Calu3 (cell line): ENCODE measurements around the gene ZNF668. TPM values are rescaled to one million over a fixed set of nuclear protein-coding genes. Genes with fewer than 3 reads are reported as not detected.

Source experiments
- BruUV-seq: library from RNA; stranded (reverse); fragments of 400-500 nt; replicated peaks from 2 replicates; lab custom pipeline; 2021; lab: Mats Ljungman, UMichigan
- CTCF ChIA-PET: fragments of 300-600 bp; sonication (Branson Sonifier 250); formaldehyde crosslinking; loops from one replicate; lab custom pipeline; 2022; ENCODE audit warnings: antibody characterized with exemption; lab: Charles Lee
- DNase-seq: peaks from one replicate; pipeline ENCODE4 v3.0.0; 2022
- H3K27ac Mint-ChIP-seq: one replicate; pipeline ENCODE4 v1.8.0; 2022; ENCODE audit warnings: mixed read lengths; ENCODE audit not compliant: unreplicated experiment
- H3K27me3 Mint-ChIP-seq: one replicate; pipeline ENCODE4 v1.8.0; 2022; ENCODE audit warnings: mixed read lengths; ENCODE audit not compliant: unreplicated experiment
- H3K36me3 Mint-ChIP-seq: one replicate; pipeline ENCODE4 v1.8.0; 2022; ENCODE audit warnings: mild to moderate bottlenecking, moderate library complexity, mixed read lengths; ENCODE audit not compliant: insufficient read depth, unreplicated experiment
- H3K4me1 Mint-ChIP-seq: one replicate; pipeline ENCODE4 v1.8.0; 2022; ENCODE audit warnings: mild to moderate bottlenecking, low read depth, mixed read lengths; ENCODE audit not compliant: unreplicated experiment
- H3K4me3 Mint-ChIP-seq: one replicate; pipeline ENCODE4 v1.8.0; 2022; ENCODE audit warnings: mild to moderate bottlenecking, low read depth, moderate library complexity, mixed read lengths; ENCODE audit not compliant: unreplicated experiment
- H3K9me3 Mint-ChIP-seq: one replicate; pipeline ENCODE4 v1.8.0; 2022; ENCODE audit warnings: low read depth, mixed read lengths; ENCODE audit not compliant: unreplicated experiment
- intact Hi-C: fragments of 100-400 bp; cut with micrococcal nuclease; formaldehyde crosslinking; loops from one replicate; pipeline ENCODE4 v1.10.0; 2022; ENCODE audit not compliant: unreplicated experiment
- total RNA-seq: library from RNA; stranded (reverse); gene quantifications from 2 replicates; pipeline ENCODE4 v1.2.3, GENCODE V29; 2022
- TF ChIP-seq, protein P1 (sequence below): fragments of 200-600 bp; IDR thresholded peaks from one replicate; pipeline ENCODE4 v1.8.0; 2022; ENCODE audit warnings: antibody characterized with exemption; ENCODE audit not compliant: unreplicated experiment

Gene ZNF668
- total RNA-seq, 1 experiment from 2014 or later = 12.5 TPM

DNA sequence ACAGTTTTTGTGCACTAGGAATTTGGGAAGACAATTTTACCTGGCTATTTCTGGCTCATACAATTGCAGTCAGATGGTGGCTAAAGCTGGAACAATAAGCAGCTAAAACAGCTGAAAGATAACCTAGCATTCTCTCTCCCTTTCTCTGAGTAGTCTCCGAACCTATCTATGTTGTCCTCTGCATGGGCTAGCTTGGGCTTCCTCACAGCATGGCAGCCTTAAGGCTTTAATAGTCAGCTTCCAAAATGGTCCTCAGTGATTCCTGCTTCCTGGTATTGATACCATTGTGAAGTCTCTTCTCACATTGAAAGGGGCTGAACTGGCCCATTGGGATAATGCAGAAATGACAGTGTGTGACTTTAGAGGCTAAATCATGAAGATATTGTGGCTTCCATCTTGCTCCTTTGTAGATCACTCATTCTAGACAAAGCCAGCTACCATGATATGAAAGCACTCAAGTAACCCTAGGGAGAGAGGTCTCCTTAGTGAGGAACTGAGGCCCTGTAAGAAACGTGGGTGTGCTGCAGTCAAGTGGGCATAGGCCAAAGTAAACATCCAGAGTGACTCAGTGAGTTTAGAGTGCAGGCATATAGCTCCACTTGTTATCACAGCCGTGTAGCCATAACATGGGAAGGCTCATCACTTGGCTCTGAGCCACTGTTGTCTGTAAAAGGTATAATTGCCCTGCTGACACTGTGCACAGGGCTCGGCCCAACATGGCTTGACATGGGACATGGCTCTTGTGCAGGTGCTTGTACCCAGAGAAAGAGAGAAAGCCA lies 26.0 kb upstream of the ZNF668 start:
- intact Hi-C loops = no loop called here
- BruUV-seq = no TSS peak
- H3K4me3 Mint-ChIP-seq = no peak overlapping the region
- CTCF ChIA-PET = interaction anchor here (1.4 to 2.1 kb wide), 2 partner anchors 13 to 17 kb away, joined by 3 to 10 read pairs; partner anchors contain the start of gene KAT8
- TF ChIP-seq, protein P1, sequence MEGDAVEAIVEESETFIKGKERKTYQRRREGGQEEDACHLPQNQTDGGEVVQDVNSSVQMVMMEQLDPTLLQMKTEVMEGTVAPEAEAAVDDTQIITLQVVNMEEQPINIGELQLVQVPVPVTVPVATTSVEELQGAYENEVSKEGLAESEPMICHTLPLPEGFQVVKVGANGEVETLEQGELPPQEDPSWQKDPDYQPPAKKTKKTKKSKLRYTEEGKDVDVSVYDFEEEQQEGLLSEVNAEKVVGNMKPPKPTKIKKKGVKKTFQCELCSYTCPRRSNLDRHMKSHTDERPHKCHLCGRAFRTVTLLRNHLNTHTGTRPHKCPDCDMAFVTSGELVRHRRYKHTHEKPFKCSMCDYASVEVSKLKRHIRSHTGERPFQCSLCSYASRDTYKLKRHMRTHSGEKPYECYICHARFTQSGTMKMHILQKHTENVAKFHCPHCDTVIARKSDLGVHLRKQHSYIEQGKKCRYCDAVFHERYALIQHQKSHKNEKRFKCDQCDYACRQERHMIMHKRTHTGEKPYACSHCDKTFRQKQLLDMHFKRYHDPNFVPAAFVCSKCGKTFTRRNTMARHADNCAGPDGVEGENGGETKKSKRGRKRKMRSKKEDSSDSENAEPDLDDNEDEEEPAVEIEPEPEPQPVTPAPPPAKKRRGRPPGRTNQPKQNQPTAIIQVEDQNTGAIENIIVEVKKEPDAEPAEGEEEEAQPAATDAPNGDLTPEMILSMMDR = no peak
- peaks cover 12% of the 10 kb centered on the region for H3K4me1 Mint-ChIP-seq
- DNase-seq = no peak
- peaks cover 9% of the 10 kb centered on the region for H3K9me3 Mint-ChIP-seq
- H3K27ac Mint-ChIP-seq = no peak overlapping the region
- peaks cover 10% of the 10 kb centered on the region for H3K36me3 Mint-ChIP-seq
- no peaks in the 10 kb centered on the region for H3K27me3 Mint-ChIP-seq

DNA sequence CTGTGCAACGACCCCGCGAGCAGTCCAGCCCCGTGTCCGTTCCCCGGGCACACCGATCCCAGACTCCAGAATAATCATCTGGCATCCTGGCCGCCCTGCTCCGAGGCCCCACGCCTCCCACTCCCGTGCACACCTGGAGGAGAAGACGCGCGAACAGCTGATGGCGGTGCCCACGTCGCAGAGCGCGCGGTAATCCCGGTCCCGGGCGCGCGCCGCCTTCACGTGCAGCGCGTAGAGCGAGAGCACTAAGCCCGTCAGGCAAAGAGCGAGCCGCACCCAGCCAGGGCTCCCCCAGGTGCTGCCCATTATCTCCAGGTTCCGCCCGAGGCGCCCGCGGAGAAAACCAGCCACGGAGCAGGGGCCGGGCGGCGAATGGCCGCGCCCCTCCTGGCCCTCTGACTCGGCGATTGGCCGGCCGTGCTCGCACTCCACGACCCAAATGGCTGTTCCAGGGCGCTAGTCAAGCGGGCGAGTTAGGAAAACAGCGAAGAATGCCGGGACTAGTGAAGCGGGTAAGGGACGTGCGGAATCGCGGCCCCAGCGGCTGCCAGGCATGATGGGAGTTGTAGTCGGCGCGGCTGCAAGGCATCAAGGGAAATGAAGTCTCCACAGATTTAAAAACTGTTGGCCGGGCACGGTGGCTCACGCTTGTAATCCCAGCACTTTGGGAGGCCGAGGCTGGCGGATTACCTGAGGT lies 20.5 kb upstream of the ZNF668 start, which contains the start of gene VKORC1:
TSS of gene VKORC1 (minus strand) at position 374 of the 697 bp plus-strand sequence. CDS start at position 306, 68 bp downstream.
- peak; percentile 97 for DNase-seq
- Mint-ChIP-seq H3K36me3 (peaks cover 43% of the 10 kb centered on the region), H3K9me3 (peaks cover 3% of the 10 kb centered on the region), H3K27me3 (no peaks in the 10 kb centered on the region), H3K4me3 (peak within 1 kb of the TSS; percentile 89), H3K27ac (peak within 1 kb of the TSS; percentile 82), H3K4me1 (peaks cover 12% of the 10 kb centered on the region)
- intact Hi-C loops = loop anchor here (1.0 to 2.0 kb wide), 2 partner anchors 20 to 109 kb away; partner anchors contain the start of genes HSD3B7, ZNF646 and ZNF668
- TF ChIP-seq, protein P1 = no peak
- BruUV-seq = no TSS peak
- CTCF ChIA-PET = interaction anchor here (0.6 to 2.7 kb wide), 4 partner anchors 48 to 364 kb away, joined by 3 to 16 read pairs (median 11); partner anchors contain the start of genes HSD3B7 and STX4

- no peaks in the 10 kb centered on the region for H3K27me3 Mint-ChIP-seq
- DNase-seq = peak; percentile 27
- H3K36me3 Mint-ChIP-seq = peaks cover 43% of the 10 kb centered on the region
- peaks cover 12% of the 10 kb centered on the region for H3K4me1 Mint-ChIP-seq
- H3K9me3 Mint-ChIP-seq = peaks cover 3% of the 10 kb centered on the region
- BruUV-seq = TSS peak; percentile 30
- intact Hi-C loops = loop anchor here (1.0 to 2.0 kb wide), 2 partner anchors 19 to 109 kb away; partner anchors contain the start of genes HSD3B7, ZNF646 and ZNF668
- TF ChIP-seq, protein P1 = no peak
- H3K27ac Mint-ChIP-seq = peak overlapping the region; percentile 82
- CTCF ChIA-PET = interaction anchor here (0.6 to 2.7 kb wide), 4 partner anchors 23 to 109 kb away, joined by 11 to 16 read pairs (median 11); partner anchors contain the start of genes HSD3B7, KAT8 and STX4
- peak overlapping the region; percentile 89 for H3K4me3 Mint-ChIP-seq
Measured at GRCh38 chr16:31094088-31094423, 20.0 kb upstream of the ZNF668 start.

- H3K9me3 Mint-ChIP-seq = peaks cover 3% of the 10 kb centered on the region
- no TSS peak for BruUV-seq
- H3K4me3 Mint-ChIP-seq = peak overlapping the region; percentile 89
- peaks cover 12% of the 10 kb centered on the region for H3K4me1 Mint-ChIP-seq
- CTCF ChIA-PET = interaction anchor here (0.6 to 2.7 kb wide), 5 partner anchors 24 to 340 kb away, joined by 3 to 16 read pairs (median 11); partner anchors contain the start of genes HSD3B7, KAT8 and PRSS8
- intact Hi-C loops = no loop called here
- peaks cover 46% of the 10 kb centered on the region for H3K36me3 Mint-ChIP-seq
- DNase-seq = peak; percentile 30
- H3K27me3 Mint-ChIP-seq = no peaks in the 10 kb centered on the region
- TF ChIP-seq, protein P1 = no peak
- H3K27ac Mint-ChIP-seq = no peak overlapping the region
Measured at GRCh38 chr16:31093132-31093703, 19.2 kb upstream of the ZNF668 start.
